ENCODE data around the gene OR8J1.

- TF ChIP-seq POLR2A (IDR thresholded peaks at IDR 0.05; ENCODE audit: low read depth, low read length) (no peak), TAF1 (IDR thresholded peaks at IDR 0.05; ENCODE audit: borderline replicate concordance, low read depth, low read length) (no peak), POLR2AphosphoS5 (IDR thresholded peaks at IDR 0.05; ENCODE audit: low read depth, low read length) (no peak)
Measured at GRCh38 chr11:56375324-56375723, 21.2 kb downstream of the OR8J1 start, which contains the start of gene OR8U1.

Data from GM12892 (cell line).